Caco-2 (cell line): ENCODE results near the gene SART1. TPM values are rescaled to one million over a fixed set of nuclear protein-coding genes. Genes with fewer than 3 reads are reported as not detected.

Source experiments
- BruUV-seq: library from RNA; stranded (reverse); fragments of 400-500 nt; replicated peaks from 2 replicates; lab custom pipeline; 2021; lab: Mats Ljungman, UMichigan
- CTCF ChIA-PET: fragments of 300-600 bp; sonication (Branson Sonifier 250); formaldehyde crosslinking; loops from one replicate; lab custom pipeline; 2022; ENCODE audit warnings: antibody characterized with exemption; lab: Charles Lee
- POLR2A ChIA-PET: fragments of 300-600 bp; sonication (Branson Sonifier 250); formaldehyde crosslinking; loops from one replicate; lab custom pipeline; 2022; ENCODE audit warnings: antibody characterized with exemption; lab: Charles Lee
- DNase-seq, 2 experiments: peaks; one replicate each; pipeline versions ENCODE4 v3.0.0 to v3.0.0-alpha.2; 2020 to 2022
- H3K27me3 ChIP-seq: replicated peaks from 2 replicates; pipeline ENCODE4 v1.6.0; 2011; ENCODE audit warnings: low read length; ENCODE audit not compliant: control insufficient read depth, insufficient read depth
- H3K36me3 ChIP-seq: 2 replicates; pipeline ENCODE4 v1.5.1; 2011; ENCODE audit warnings: low read length; ENCODE audit not compliant: control insufficient read depth, insufficient read depth
- H3K4me1 ChIP-seq: fragments of 250-450 bp; sonication (Bioruptor Pico); 2 replicates; pipeline ENCODE4 v1.5.1; 2020; ENCODE audit warnings: mild to moderate bottlenecking
- H3K4me3 ChIP-seq: 2 replicates; pipeline ENCODE4 v1.5.1; 2011; ENCODE audit warnings: low read depth, mild to moderate bottlenecking, control low read depth, low read length
- H3K9me3 ChIP-seq: fragments of 250-450 bp; sonication (Bioruptor Pico); 2 replicates; pipeline ENCODE4 v1.5.1; 2020; ENCODE audit warnings: mild to moderate bottlenecking, moderate library complexity
- H3K27ac Mint-ChIP-seq: one replicate; pipeline ENCODE4 v1.8.0; 2022; ENCODE audit warnings: mixed read lengths; ENCODE audit not compliant: unreplicated experiment
- H3K27me3 Mint-ChIP-seq: one replicate; pipeline ENCODE4 v1.8.0; 2022; ENCODE audit warnings: mixed read lengths; ENCODE audit not compliant: insufficient read depth, unreplicated experiment
- H3K36me3 Mint-ChIP-seq: one replicate; pipeline ENCODE4 v1.8.0; 2022; ENCODE audit warnings: mild to moderate bottlenecking, mixed read lengths; ENCODE audit not compliant: insufficient read depth, unreplicated experiment
- H3K4me1 Mint-ChIP-seq: one replicate; pipeline ENCODE4 v1.8.0; 2022; ENCODE audit warnings: low read depth, mixed read lengths; ENCODE audit not compliant: unreplicated experiment
- H3K4me3 Mint-ChIP-seq: one replicate; pipeline ENCODE4 v1.8.0; 2022; ENCODE audit warnings: mild to moderate bottlenecking, moderate library complexity, mixed read lengths; ENCODE audit not compliant: unreplicated experiment
- H3K9me3 Mint-ChIP-seq: one replicate; pipeline ENCODE4 v1.8.0; 2022; ENCODE audit warnings: mixed read lengths; ENCODE audit not compliant: unreplicated experiment
- CTCF ChIP-seq, 2 experiments: fragments of 200-600 bp in 1 of 2; IDR thresholded peaks; 1 replicate in 1 of 2; 2 replicates in 1 of 2; pipeline versions ENCODE4 v1.5.1 to v1.8.0; 2011 to 2022; ENCODE audit warnings: antibody characterized with exemption in 1 of 2, control low read depth in 1 of 2, inconsistent platforms in 1 of 2, low read depth in 1 of 2, low read length in 1 of 2, mild to moderate bottlenecking in 1 of 2, moderate library complexity in 1 of 2; ENCODE audit not compliant: insufficient read depth in 1 of 2, severe bottlenecking in 1 of 2, unreplicated experiment in 1 of 2
- intact Hi-C: fragments of 100-400 bp; cut with micrococcal nuclease; formaldehyde crosslinking; loops from one replicate; pipeline ENCODE4 v1.10.0; 2022; ENCODE audit not compliant: unreplicated experiment
- total RNA-seq: library from RNA; stranded (reverse); gene quantifications from 2 replicates; pipeline ENCODE4 v1.2.3, GENCODE V29; 2022

Gene SART1
- total RNA-seq, 1 experiment from 2014 or later = 78.0 TPM

GRCh38 chr11:66015454-66015881, 53.9 kb downstream of the SART1 start:
- Mint-ChIP-seq H3K27ac (no peak overlapping the region), H3K4me1 (peaks cover 1% of the 10 kb centered on the region), H3K9me3 (no peaks in the 10 kb centered on the region), H3K36me3 (peaks cover 2% of the 10 kb centered on the region), H3K4me3 (no peak overlapping the region), H3K27me3 (no peaks in the 10 kb centered on the region)
- H3K27me3 ChIP-seq = no peaks in the 10 kb centered on the region
- intact Hi-C loops = no loop called here
- no peaks in the 10 kb centered on the region for H3K36me3 ChIP-seq
- no peak for DNase-seq
- no peak for TF ChIP-seq CTCF (IDR thresholded peaks at IDR 0.05; ENCODE audit: insufficient read depth in 1 of 2, low read depth in 1 of 2, low read length in 1 of 2, severe bottlenecking in 1 of 2, unreplicated experiment in 1 of 2)
- H3K4me3 ChIP-seq = no peak overlapping the region
- CTCF ChIA-PET = no interaction called here
- BruUV-seq = no TSS peak
- no peaks in the 10 kb centered on the region for H3K9me3 ChIP-seq
- POLR2A ChIA-PET = no interaction called here
- H3K4me1 ChIP-seq = peaks cover 21% of the 10 kb centered on the region

- intact Hi-C loops = no loop called here
These were observed 54.6 kb downstream of the SART1 start for GRCh38 chr11:66015936-66016792.

GRCh38 chr11:66016793-66017177, 55.3 kb downstream of the SART1 start:
- H3K36me3 Mint-ChIP-seq = no peaks in the 10 kb centered on the region
- POLR2A ChIA-PET = no interaction called here
- no peak overlapping the region for H3K4me3 ChIP-seq
- CTCF ChIA-PET = no interaction called here
- no peaks in the 10 kb centered on the region for H3K27me3 ChIP-seq
- DNase-seq = no peak
- H3K4me3 Mint-ChIP-seq = no peak overlapping the region
- no peaks in the 10 kb centered on the region for H3K36me3 ChIP-seq
- no peak for TF ChIP-seq CTCF (IDR thresholded peaks at IDR 0.05; ENCODE audit: insufficient read depth in 1 of 2, low read depth in 1 of 2, low read length in 1 of 2, severe bottlenecking in 1 of 2, unreplicated experiment in 1 of 2)
- intact Hi-C loops = no loop called here
- no peak overlapping the region for H3K27ac Mint-ChIP-seq
- H3K4me1 Mint-ChIP-seq = no peaks in the 10 kb centered on the region
- H3K9me3 Mint-ChIP-seq = no peaks in the 10 kb centered on the region
- H3K27me3 Mint-ChIP-seq = no peaks in the 10 kb centered on the region
- H3K9me3 ChIP-seq = no peaks in the 10 kb centered on the region
- BruUV-seq = no TSS peak
- peaks cover 16% of the 10 kb centered on the region for H3K4me1 ChIP-seq

More at GRCh38 chr11:66015936-66016792, 54.6 kb downstream of the SART1 start:
- Histone ChIP-seq H3K36me3 (no peaks in the 10 kb centered on the region), H3K4me1 (peaks cover 21% of the 10 kb centered on the region), H3K4me3 (no peak overlapping the region), H3K9me3 (no peaks in the 10 kb centered on the region), H3K27me3 (no peaks in the 10 kb centered on the region)
- no peaks in the 10 kb centered on the region for H3K27me3 Mint-ChIP-seq
- H3K4me1 Mint-ChIP-seq = no peaks in the 10 kb centered on the region
- TF ChIP-seq CTCF (IDR thresholded peaks at IDR 0.05; ENCODE audit: insufficient read depth in 1 of 2, low read depth in 1 of 2, low read length in 1 of 2, severe bottlenecking in 1 of 2, unreplicated experiment in 1 of 2) = no peak
- H3K27ac Mint-ChIP-seq = no peak overlapping the region
- no peaks in the 10 kb centered on the region for H3K36me3 Mint-ChIP-seq
- no peak for DNase-seq
- H3K9me3 Mint-ChIP-seq = no peaks in the 10 kb centered on the region
- no peak overlapping the region for H3K4me3 Mint-ChIP-seq
- no TSS peak for BruUV-seq
- ChIA-PET CTCF (no interaction called here), POLR2A (no interaction called here)
